Cardiac muscle cell (in vitro differentiated cells and primary cell): ENCODE measurements around the gene ZIC1. TPM values are rescaled to one million over a fixed set of nuclear protein-coding genes. Genes with fewer than 3 reads are reported as not detected.

Experiments
- DNase-seq, 2 donors: peaks; one replicate each; pipeline versions ENCODE4 v3.0.0 to v3.0.0-alpha.2; 2010 to 2017; ENCODE audit warnings: low read depth in 1 of 2, low spot score in 1 of 2
- H3K27ac ChIP-seq: fragments of 200-600 bp; sonication (generic); 2 replicates; pipeline ENCODE4 v1.5.1; 2016
- H3K27me3 ChIP-seq: fragments of 200-600 bp; sonication (generic); 2 replicates; pipeline ENCODE4 v1.6.0; 2016; ENCODE audit warnings: control low read depth
- H3K36me3 ChIP-seq: fragments of 200-600 bp; sonication (generic); 2 replicates; pipeline ENCODE4 v1.5.1; 2016; ENCODE audit warnings: control low read depth
- H3K4me1 ChIP-seq: fragments of 200-600 bp; sonication (generic); 2 replicates; pipeline ENCODE4 v1.8.1; 2017; ENCODE audit warnings: low read depth, mild to moderate bottlenecking, mixed run types
- H3K4me3 ChIP-seq: fragments of 200-600 bp; sonication (generic); 2 replicates; pipeline ENCODE4 v1.5.1; 2016; ENCODE audit warnings: mild to moderate bottlenecking
- H3K9me3 ChIP-seq: fragments of 200-600 bp; sonication (generic); 2 replicates; pipeline ENCODE4 v1.5.1; 2017; ENCODE audit warnings: low read depth, mild to moderate bottlenecking, control low read depth
- polyA plus RNA-seq: library from polyadenylated mRNA; unstranded; fragments of >200 nt; fragmentation: Nextera tagmentation; extraction: Ambion mirVana; gene quantifications from 2 replicates; pipeline ENCODE4 v1.2.1, GENCODE V29; 2016
- total RNA-seq: library from RNA; depleted of rRNA; stranded (reverse); fragments of >200 nt; gene quantifications from 2 replicates; pipeline ENCODE4 v1.2.3, GENCODE V29; 2016
- TF ChIP-seq, protein P1 (sequence below): IDR thresholded peaks from 2 replicates; pipeline ENCODE4 v1.5.1; 2012; ENCODE audit warnings: low read depth, mild to moderate bottlenecking, low read length

The ZIC1 gene
- total and polyA plus RNA-seq, 2 experiments from 2014 or later: 0.35 TPM; not detected in 1

DNA sequence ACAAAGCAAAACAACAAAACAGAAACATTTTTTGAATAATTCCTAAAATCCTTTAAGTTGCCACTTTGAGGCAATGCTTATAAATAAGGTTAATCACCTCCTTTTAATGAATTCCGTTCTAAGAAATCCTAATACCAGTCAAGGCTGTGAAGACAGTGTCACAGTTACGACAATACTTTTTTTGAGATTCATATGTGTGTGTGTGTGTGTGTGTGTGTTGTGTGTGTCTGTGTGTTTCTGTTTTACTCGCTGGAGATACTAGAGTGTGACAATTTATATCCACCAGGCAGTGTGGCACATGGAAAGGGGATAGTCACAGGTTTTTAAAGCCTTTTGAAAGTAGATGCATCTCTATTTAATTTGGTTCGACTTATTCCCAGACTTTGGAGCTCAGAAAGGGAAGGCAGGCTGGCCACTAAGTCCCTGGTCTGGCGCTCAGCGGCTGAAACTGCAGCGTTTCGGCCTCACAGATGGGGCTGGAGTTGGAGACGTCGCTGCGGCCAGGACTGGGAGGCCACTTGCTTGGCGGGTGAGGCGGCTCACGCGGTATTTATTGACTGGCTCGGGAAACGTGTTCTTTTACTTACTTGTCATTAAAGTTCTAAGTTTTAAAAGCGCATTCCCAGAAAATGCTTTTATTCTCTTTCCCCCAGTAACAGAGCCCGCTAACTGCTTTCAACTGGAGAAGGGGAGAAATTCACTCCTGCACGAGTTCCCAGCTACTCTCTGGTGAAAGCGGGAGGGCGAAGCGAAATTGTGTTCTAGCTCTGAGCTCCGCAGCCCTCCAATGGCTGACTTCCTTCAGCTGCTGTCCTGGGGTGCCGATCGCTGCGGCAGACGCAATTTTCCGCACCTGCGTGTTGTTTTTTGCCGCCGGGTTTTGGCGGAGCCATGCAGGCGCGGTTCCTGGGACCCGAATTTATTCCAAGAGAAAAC, 13.7 kb downstream of the ZIC1 start:
- H3K4me1 ChIP-seq: no peaks in the 10 kb centered on the region
- no peak overlapping the region for H3K27ac ChIP-seq
- TF ChIP-seq, protein P1, sequence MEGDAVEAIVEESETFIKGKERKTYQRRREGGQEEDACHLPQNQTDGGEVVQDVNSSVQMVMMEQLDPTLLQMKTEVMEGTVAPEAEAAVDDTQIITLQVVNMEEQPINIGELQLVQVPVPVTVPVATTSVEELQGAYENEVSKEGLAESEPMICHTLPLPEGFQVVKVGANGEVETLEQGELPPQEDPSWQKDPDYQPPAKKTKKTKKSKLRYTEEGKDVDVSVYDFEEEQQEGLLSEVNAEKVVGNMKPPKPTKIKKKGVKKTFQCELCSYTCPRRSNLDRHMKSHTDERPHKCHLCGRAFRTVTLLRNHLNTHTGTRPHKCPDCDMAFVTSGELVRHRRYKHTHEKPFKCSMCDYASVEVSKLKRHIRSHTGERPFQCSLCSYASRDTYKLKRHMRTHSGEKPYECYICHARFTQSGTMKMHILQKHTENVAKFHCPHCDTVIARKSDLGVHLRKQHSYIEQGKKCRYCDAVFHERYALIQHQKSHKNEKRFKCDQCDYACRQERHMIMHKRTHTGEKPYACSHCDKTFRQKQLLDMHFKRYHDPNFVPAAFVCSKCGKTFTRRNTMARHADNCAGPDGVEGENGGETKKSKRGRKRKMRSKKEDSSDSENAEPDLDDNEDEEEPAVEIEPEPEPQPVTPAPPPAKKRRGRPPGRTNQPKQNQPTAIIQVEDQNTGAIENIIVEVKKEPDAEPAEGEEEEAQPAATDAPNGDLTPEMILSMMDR: no peak
- DNase-seq: peak in 1 of 2 donors; percentile 52
- H3K9me3 ChIP-seq: no peaks in the 10 kb centered on the region
- peaks cover 100% of the 10 kb centered on the region for H3K27me3 ChIP-seq
- H3K36me3 ChIP-seq: no peaks in the 10 kb centered on the region
- H3K4me3 ChIP-seq: no peak overlapping the region

DNA sequence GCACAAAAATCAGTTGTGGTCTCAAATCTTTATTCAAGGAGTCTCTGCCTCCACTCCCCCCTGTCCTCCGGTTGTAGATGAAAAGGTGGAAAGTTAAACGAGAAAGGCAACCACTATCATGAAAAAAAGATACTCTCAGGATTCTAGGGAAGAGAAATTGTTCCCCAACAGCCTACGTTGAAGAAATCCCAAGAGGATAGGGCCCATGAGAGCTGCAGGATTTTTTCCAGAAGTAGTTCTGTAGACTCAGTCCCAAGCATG, 14.3 kb downstream of the ZIC1 start:
- Histone ChIP-seq H3K4me1 (no peaks in the 10 kb centered on the region), H3K36me3 (no peaks in the 10 kb centered on the region), H3K4me3 (no peak overlapping the region), H3K27ac (no peak overlapping the region), H3K9me3 (no peaks in the 10 kb centered on the region), H3K27me3 (peaks cover 100% of the 10 kb centered on the region)
- TF ChIP-seq, protein P1: no peak
- no peak for DNase-seq

DNA sequence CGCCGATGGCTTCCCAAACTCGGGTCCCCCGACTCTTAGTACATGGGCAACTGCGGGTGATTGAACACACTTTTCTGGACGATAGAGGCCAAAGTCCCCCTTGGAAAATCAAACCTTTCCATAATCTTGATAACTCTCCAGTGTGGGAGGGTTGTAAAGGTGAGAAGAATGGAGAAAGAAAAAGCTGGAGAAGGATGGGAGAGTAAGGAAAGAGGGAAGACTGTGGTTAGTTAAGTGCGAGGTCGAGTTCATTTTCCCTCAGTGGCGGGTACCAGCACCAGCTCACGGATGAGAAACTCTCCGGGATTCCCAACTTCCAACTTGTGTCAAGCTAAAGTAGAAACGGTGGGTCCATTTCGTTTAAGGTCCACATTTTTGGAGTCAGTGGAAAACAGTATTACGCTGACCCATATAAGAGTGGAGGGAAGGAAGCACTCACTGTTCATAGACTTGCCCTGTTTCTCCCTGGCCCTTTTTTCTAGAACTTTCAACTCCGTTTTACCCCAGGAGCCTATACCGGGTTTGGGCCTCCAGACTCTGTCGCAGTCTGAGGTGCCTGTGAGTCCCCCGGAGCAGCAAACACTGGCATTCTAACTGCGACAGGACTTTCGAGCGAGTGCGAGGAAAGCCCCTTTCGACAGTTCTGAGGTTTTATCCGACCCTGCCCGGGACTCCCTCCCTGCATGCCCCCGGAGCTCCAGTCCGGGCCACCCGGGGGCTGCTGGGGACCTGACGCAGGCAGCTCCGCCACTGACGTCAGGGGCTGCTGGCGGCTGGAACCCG, 14.8 kb downstream of the ZIC1 start:
- DNase-seq: no peak
- H3K4me3 ChIP-seq: no peak overlapping the region
- no peaks in the 10 kb centered on the region for H3K4me1 ChIP-seq
- H3K27me3 ChIP-seq: peaks cover 100% of the 10 kb centered on the region
- no peaks in the 10 kb centered on the region for H3K36me3 ChIP-seq
- H3K9me3 ChIP-seq: no peaks in the 10 kb centered on the region
- H3K27ac ChIP-seq: no peak overlapping the region
- TF ChIP-seq, protein P1: no peak

DNA sequence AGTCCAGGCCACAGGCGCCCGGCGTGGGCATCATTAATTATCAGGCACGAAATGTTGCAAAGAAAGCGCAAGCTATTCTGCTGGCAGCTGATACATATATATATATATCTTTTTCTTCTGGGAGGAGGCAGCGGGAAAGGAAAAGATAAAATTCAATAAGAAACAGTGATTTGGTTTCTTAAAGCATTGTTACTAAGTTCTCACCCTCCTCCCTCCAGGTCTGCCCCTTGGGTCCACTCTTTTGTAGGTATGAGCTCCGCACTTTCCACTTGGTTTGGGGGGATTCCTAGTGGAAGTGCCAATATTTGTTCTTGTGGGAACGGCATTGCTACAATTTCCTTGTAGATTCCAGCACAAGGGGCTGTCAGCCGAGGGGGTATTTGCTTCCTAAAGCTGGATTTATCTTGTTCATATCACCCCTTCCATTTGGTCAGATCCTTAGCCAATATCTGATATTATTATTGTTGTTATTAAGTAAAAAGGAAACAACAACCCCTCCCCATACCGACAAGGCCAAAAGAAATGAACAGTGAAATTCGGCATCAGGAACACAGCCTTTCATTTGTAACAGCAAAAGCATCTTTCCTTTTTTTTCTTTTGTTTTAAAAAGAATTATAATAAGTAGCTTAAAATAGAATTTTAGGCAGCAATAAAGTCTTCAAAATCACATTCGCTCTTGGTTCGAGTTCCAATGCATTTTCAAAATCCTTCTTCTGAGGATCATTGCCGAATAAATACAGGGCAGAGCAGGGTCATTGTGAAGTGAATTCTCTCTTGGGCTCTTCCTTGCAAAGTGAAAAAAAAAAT, 15.6 kb downstream of the ZIC1 start:
- Histone ChIP-seq H3K4me3 (no peak overlapping the region), H3K27ac (no peak overlapping the region), H3K36me3 (no peaks in the 10 kb centered on the region), H3K9me3 (no peaks in the 10 kb centered on the region), H3K27me3 (peaks cover 100% of the 10 kb centered on the region), H3K4me1 (no peaks in the 10 kb centered on the region)
- TF ChIP-seq, protein P1: no peak
- no peak for DNase-seq

GRCh38 chr3:147425388-147425850, 16.3 kb downstream of the ZIC1 start:
- Histone ChIP-seq H3K27ac (no peak overlapping the region), H3K27me3 (peaks cover 100% of the 10 kb centered on the region)

More at GRCh38 chr3:147425388-147425850, 16.3 kb downstream of the ZIC1 start:
- TF ChIP-seq, protein P1: no peak
- DNase-seq: no peak
- Histone ChIP-seq H3K36me3 (no peaks in the 10 kb centered on the region), H3K4me3 (no peak overlapping the region), H3K9me3 (no peaks in the 10 kb centered on the region), H3K4me1 (no peaks in the 10 kb centered on the region)
